ENCODE results near the gene TTC6. TPM values are rescaled to one million over a fixed set of nuclear protein-coding genes. Genes with fewer than 3 reads are reported as not detected.
"Not testable (repeated sequence)": the region's sequence is repeated elsewhere in the genome, so short reads cannot be mapped to it uniquely, and the experiment has no call there.

TTC6 gene, protein sequence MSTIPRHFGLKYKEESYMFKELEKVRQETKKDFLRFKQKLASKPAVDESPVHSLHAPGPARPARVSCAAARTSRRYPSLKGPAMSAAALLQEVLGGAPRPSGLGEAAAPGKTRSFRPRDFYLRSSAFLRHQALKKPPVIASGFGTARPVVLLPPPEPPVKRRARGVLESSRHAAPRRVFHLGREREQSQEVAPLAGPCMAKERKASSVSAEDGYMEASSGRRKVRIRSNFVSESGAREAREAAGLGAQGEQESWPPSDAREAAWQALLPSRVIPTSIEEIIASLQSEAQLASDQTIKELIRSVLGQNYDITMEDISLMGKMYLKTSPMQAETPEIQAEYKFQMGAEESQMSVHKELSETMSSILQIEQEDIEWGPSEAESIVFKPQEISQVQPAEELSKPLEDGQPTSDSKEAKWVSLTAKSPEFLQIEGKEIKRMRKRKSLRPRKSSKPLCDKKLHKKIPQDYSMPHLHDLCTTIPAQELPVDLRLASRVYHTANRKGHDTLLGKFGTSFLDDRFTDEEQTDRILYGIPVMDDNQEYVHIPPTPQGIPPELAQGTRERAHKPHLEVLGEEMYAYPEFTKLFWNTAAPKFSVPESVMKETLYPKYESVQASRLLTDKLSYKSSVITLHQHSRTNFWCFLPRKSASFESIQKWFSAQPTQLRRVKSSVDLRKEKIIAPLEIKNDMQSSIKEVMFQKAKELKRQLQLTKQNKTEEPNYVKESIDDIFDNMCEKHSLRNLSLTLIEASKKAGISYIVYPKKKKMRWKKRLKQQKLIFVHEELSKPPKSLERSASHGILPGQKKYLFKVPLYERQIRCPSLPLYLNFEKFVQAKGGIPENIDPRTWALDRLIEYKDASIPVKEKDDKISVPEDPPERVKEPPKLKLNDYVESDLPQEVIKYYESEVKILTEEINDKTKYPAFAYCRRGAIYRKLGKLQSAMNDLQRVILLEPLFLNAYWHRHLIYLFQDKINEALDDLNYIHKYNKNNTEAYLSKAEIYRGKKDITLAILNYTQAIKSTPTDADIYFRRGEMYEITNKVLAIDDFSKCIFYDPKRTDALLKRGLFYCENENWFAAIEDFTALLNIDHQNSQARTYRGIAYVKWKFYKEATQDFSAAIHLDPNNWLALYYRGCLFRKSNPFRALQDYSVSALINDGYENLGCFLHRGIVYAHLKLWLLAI (N-terminal part only)
- polyA plus RNA-seq (2013, experiment 1 of 2; ENCODE audit: insufficient read length) = not detected
- polyA plus RNA-seq (2013, experiment 2 of 2; ENCODE audit: insufficient read length) = 0.16 TPM

GRCh38 chr14:37594971-37595808 is at the start of gene TTC6, which contains the start of gene FOXA1:
Gene TTC6, plus strand, starts transcription at chr14:37595629. Its CDS starts 26,436 bp downstream, at chr14:37622065.
Gene FOXA1, minus strand, starts transcription at chr14:37595249. Its CDS starts 277 bp downstream, at chr14:37594972.
- no peak for DNase-seq

DNA sequence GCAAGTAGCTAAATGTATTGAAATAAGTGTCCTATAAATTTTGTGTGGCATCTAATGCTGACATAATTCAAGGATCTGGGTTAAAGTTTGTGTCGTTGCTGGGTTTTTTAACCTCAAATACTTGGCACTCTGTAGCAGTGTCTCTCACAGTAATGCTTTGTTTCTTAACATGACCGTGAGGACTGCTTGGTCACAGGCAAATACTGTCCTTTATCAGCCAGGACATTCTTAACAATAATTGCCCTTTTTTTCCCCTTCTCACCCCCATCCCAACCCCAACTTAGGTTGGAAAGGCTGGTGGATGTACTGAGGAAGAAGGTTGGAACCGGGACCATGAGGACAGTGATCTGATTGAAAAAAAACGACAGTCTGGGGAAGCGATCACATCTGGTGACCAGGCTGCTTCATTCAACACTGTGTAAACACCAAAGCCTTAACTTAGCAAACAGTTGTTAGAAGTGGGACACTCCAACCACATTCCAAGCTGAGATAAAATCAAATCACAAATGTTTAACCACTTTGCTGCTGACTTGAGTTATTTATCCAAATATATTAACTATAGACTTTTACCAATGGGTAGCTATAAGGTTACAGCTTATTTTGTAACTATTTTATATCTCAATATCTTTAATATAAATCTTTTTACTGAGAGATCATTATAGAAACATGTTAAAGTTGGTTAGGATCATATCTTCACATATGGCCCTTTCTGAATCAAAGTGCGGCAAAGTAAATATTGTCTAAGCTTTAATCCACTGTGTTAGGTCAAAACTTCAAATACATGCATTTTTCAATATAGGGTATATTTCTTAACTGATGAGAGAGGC is 48.6 kb upstream of the TTC6 start:
- peak; percentile 24 for DNase-seq

- peak; percentile 85 for DNase-seq
Observed at GRCh38 chr14:37550511-37550910, 44.9 kb upstream of the TTC6 start.

GRCh38 chr14:37551119-37551518 is 44.3 kb upstream of the TTC6 start:
- DNase-seq = no peak

DNA sequence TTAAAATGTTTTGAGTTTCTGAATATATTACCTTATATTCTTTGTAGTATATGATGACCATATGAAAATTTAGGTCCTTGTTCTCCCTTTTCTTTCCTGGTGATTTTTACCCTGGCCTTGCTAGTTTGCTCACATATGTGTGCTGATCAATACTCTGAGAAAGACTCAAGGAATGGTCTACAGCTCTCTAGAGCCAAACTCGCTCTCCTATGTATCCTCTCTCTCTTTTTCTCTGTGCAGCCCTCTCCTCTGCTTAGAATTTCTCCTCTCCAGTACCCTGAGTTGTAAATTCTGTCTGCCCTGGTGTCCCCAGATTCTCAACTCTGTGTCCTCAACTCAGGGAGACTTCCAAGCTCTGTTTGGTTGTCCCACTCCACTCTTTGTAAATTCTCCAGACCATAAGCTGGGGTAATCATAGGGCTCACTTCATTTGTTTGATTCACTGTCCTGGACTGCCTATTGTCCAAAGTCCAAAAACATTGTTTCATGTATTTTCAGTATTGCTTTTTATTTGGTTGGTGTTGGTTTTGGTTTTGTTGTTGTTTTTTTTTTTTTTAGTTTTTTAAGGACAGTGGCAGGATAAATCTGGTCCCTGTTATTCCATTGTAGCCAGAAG is 41.4 kb upstream of the TTC6 start:
- DNase-seq = no peak

DNA sequence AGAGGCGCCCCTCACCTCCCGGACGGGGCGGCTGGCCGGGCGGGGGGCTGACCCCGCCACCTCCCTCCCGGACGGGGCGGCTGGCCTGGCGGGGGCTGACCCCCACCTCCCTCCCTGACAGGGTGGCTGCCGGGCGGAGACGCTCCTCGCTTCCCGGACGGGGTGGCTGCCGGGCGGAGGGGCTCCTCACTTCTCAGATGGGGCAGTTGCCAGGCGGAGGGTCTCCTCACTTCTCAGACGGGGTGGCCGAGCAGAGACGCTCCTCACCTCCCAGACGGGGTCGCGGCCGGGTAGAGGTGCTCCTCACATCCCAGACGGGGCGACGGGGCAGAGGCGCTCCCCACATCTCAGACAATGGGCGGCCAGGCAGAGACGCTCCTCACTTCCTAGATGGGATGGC is 39.8 kb upstream of the TTC6 start:
- not testable (repeated sequence) for DNase-seq

DNA sequence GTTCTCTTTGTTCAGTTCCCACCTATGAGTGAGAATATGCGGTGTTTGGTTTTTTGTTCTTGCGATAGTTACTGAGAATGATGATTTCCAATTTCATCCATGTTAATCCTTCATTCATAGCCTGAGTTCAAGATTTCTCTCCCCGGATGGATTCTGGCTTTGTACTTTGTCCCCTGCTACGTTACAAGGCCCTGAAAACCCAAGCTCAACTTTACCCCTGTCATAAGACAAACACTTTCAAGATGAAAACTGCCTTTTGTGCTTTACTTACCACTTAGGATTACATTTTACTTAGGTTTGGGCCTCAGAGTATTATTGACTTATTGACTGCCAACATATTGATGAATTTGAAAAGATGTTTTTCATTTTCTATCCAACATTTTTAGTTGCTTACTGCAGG is 36.7 kb upstream of the TTC6 start:
- no peak for DNase-seq

DNA sequence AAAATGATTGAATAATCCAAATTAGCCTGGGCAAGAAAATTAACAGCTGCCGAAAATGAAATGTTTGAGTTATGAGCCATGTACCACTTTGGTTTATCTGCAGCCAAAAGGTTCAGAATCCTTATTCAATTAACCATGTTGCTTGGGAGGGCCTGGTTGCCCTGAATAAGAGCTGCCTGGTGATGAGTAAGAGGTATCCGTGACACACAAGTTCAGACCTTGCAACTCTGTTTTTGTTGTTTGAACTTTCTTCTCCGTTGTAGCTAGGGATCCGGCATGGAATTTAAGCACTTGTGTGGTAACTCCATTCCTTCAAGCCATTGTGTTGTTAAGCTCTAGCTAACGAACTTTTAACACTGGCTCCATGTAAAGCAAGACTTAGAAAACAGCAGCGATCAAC is 36.0 kb upstream of the TTC6 start:
- no peak for DNase-seq

DNA sequence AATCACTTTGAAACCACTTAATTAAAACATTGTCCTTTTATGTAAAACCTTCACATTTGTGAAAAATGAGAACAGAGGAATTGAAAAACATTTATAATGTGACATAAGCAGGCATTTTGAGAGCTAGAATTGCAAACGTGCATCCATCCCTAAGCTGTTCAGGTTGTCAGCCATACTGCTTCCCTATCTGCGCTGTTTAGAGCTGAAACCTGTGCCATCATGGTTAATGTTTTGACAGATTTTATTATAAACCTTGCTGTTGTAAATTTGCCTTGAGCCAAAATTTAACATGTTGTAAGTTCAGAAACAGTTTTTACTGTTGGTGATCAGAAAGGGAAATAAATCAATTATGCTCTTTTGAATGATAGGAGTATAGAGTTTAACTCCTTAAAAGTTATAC is 32.2 kb upstream of the TTC6 start:
- no peak for DNase-seq

GRCh38 chr14:37565550-37565949 is 29.9 kb upstream of the TTC6 start:
- DNase-seq = no peak

DNA sequence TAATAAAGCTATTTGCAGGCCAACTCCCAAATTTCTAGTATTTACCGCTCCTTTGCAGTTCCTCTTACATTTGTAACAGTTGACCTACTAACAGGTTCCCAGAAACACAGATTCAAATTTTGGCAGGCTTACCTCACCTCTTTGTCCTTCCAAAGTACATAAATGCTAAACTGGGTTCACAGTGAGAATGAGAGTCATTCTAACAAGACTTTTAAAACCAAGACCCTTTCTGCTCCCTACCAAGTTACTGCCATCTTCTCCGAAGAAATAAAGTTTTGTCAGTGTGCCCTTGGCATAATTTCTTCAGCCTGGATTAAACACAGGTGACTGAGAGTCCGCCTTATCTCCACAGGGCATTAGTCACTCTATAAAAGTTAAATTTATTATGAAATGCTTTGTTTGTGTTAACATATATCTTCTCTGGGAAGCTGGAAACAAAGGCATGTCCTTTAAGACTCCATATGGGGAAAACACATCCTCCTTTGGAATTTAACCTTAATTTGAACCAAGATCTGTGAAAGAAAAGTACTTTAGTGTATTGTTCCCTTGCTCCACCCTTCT is 28.5 kb upstream of the TTC6 start:
- DNase-seq = no peak

GRCh38 chr14:37569729-37570128 is 25.7 kb upstream of the TTC6 start:
- no peak for DNase-seq

- DNase-seq = no peak
Observed at GRCh38 chr14:37571391-37571790, 24.0 kb upstream of the TTC6 start.

- DNase-seq = peak; percentile 33
Observed at GRCh38 chr14:37573356-37573755, 22.1 kb upstream of the TTC6 start.

DNA sequence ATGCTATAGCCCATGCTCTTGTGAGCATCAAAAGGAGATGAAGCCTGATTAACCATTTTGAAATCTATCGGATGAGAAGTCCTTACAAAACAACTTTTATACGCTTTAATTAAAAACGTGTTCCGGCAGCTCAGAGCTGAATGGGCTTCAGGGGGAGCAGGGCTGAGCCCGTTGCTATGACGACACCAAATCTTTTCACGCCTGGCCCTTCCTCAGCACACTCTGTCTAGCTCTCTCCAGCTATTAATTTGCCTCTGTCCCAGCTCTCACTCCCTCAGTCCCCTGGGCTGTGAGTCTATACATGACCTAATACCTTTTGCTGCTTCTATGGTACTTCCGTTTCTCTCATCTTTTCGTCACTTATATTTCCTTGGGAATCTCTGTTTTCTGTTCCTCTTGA is 16.2 kb upstream of the TTC6 start:
- no peak for DNase-seq

DNA sequence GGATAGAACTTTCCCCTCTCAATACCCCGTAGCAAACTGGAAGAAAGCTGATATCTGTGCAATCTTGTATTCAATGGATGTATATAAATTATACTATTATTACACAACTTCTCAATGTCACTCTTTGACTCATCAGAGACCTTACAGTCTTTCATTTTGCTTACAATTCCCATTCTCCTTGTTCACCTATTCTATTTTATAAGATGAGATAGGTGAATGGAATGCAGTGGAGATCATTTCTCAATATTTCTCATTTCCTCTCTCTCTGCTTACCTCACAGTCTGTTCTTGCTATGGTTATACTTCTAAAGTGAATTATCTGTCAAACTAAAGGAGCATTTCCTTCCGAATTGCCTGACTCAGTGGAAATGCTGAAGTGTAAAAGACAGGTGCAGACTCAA is 15.3 kb upstream of the TTC6 start:
- no peak for DNase-seq

- DNase-seq = no peak
Observed at GRCh38 chr14:37583358-37584210, 11.8 kb upstream of the TTC6 start.

GRCh38 chr14:37584211-37585100 is 11.0 kb upstream of the TTC6 start:
- no peak for DNase-seq
